Measurements from ENCODE around the gene ECE1.
"Not testable (repeated sequence)": the region's sequence is repeated elsewhere in the genome, so short reads cannot be mapped to it uniquely, and the experiment has no call there.

The ECE1 gene

GRCh38 chr1:21246905-21247642, 43.2 kb downstream of the ECE1 start:
- DNase-seq, result no peak

GRCh38 chr1:21245688-21246229, 44.5 kb downstream of the ECE1 start:
- DNase-seq, result no peak

DNA sequence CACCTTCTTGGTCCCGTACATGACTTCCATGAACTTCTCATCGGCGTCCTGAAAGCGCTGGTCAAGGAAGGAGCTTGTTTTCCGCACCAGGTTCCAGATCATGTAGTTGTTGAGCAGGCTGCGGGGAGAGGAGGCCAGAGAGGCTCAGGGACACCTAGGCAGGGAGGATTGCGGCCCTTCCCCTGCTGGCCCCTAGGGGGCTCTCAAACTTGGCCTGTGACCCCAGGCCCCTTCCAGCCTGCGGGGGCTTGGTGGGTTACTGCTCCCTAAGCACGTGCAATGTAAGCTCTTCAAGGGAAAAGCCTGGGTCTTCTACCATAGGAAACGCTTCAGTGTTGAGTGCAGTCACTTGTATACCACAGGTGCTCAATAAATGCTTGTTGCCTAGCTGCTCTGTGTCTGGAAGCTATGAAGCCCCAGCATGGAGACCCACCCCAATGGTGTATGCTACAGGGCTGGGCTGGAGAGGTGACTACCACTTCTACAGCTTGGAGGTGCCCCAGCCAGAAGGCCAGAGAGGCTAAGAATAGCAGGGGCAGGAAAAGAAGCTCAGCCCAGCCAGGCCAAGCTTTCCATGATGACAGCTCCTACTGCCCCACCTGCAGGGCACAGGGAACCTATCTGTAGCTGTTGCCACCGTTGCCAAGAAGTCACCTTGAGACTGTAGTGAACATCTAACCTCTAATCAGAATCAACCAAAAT, 45.1 kb downstream of the ECE1 start:
- no peak for DNase-seq

DNA sequence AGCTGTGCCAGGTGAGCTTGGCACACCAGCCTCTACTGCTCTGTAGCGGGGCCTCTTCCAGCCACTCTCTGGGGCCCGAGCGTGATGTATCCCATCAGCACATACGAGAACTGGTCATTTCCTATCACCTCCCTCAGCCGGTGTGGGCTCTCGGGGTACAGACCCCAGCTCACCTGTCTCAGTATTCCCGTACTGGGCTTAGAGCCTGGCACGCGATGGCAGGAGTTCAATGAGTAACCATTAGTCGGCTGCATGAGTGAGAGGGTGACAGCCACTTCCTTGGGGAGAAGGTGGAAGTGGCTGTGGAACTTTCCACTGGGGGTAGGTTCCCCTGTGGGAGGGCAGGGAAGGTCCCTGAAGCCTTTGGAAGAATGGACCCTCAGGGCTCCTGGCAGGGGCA, 46.1 kb downstream of the ECE1 start:
- DNase-seq, result no peak

DNA sequence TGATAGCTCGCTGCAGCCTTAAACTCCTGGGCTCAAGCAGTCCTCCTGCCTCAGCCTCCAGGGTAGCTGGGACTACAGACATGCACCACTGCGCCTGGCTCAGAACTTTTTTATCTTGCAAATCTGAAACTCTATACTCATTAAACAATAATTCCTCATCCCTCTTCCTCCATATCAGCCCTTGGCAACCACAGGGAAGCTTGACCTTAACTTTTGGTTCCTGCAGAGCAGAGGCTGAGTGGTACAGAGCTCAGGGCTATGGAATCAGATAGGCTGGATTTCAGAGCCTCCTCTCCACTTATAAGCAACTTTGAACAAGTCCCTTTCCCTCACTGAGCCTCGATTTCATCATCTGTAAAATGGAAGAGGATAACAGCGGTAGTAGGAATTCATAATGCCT, 47.4 kb downstream of the ECE1 start:
- no peak for DNase-seq

GRCh38 chr1:21241771-21242581, 48.3 kb downstream of the ECE1 start:
- DNase-seq, result no peak

GRCh38 chr1:21240706-21241105, 49.6 kb downstream of the ECE1 start:
- no peak for DNase-seq

DNA sequence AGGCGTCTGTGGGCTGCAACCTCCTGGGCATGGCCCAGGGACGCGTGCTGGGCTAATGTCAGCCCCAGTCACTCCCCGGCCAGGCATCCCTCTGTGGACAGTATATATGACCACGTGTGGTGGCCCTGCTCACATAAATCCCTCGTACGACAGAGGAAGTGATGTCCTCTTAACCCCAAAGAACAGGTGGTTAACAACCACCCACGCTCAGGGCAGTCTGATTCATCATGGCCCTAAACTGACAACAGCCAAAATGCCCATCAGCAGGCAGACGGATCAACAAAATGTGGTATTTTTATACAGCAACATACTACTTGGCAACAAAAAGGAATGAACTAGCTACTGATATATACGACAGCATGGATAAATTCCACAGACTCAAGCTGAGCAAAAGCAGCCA, 51.0 kb downstream of the ECE1 start:
- DNase-seq, result no peak

DNA sequence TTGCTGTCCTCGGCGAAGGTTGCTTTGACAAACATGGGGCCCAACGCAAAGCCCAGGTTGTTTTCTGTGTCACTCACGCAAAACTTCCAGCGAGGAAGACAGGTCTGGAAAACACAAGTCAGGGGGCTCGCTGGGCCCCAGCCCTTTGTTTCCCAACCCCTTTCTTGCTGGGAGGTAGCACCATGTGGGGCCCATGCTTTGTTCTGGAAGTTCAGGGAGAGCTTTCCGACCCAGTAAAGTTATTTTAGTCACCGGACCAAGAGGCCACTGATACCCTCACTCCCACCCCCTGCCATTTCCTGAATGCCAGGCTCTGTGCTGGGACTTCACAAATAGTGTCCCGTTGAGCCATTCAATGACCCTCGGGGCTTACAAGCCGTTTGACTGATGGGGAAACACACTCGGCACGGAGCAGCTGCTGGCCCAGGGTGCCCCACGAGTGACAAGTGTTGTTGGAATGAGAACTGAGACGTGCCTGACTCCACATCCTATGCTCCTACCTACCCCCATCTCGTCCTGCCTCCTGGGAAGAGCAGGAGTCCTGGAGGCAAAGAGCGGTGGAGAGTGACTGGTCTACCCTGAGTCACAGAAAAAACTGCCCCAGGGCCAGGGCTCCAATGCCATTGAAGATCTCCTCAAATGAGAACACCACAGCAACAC, 52.0 kb downstream of the ECE1 start:
- no peak for DNase-seq

GRCh38 chr1:21237446-21238088, 52.7 kb downstream of the ECE1 start:
- no peak for DNase-seq

DNA sequence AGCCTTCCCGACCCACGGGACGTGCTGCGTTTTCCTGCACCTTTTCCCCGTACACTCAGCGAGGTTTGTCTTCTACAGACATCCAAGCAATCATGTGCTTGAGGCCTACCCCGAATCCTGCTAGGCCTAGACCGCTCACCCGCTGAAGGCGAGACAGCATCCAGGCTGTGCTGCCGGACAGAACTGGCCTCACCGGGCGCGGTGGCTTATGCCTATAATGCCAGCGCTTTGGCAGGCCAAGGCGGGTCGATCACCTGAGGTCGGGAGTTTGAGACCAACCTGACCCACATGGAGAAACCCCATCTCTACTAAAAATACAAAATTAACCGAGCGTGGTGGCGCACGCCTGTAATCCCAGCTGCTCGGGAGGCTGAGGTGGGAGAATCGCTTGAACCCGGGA, 54.1 kb downstream of the ECE1 start:
- DNase-seq, result no peak

GRCh38 chr1:21234779-21235178, 55.5 kb downstream of the ECE1 start:
- no peak for DNase-seq

DNA sequence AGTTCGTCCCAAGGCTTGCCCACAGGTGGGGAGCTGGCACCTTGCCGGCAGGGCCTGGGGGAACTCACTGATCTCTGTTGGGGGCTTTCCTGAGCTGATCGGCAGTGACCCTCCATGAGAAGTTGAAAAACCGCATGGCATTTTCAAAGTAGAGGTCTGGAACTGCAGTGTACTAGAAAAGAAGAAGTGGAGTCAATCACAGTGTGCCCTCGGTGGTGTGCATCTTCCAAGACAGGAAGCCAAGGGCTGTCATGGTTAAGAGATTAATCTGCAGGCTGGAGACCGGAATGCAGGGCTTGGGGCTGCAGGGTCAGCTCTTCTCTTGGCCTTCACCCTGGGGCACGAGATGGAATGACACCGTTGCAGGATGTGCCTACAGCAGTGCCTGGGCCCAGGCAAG, 56.8 kb downstream of the ECE1 start:
- DNase-seq, result no peak

GRCh38 chr1:21232044-21232443, 58.2 kb downstream of the ECE1 start:
- DNase-seq, result peak; percentile 2 to 38

- DNase-seq, result no peak
These were observed 60.8 kb downstream of the ECE1 start for GRCh38 chr1:21229246-21230000.

GRCh38 chr1:21228224-21228623, 62.0 kb downstream of the ECE1 start:
- DNase-seq, result not testable (repeated sequence)

- no peak for DNase-seq
These were observed 65.2 kb downstream of the ECE1 start for GRCh38 chr1:21225065-21225464.

DNA sequence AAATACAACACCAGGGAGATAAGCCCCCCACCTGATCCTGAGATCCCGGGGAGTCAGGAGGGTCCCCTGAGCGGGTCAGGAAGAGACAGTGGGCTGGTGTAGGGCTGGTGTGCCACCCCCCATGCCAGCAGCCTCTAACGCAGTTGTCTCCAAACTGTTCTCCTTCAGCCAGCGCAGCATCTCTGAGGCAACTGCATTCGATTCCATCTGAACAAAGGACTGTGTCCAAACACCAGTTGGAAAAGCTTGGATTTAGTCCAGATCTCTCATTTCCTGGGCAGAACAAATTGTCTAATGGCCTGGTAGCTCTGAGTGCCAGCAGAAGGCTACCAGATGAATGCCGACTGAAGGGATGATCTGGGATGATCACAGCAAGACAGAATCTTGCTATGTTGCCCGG, 69.4 kb downstream of the ECE1 start:
- DNase-seq, result no peak

- DNase-seq, result no peak
These were observed 70.6 kb downstream of the ECE1 start for GRCh38 chr1:21219674-21220073.

DNA sequence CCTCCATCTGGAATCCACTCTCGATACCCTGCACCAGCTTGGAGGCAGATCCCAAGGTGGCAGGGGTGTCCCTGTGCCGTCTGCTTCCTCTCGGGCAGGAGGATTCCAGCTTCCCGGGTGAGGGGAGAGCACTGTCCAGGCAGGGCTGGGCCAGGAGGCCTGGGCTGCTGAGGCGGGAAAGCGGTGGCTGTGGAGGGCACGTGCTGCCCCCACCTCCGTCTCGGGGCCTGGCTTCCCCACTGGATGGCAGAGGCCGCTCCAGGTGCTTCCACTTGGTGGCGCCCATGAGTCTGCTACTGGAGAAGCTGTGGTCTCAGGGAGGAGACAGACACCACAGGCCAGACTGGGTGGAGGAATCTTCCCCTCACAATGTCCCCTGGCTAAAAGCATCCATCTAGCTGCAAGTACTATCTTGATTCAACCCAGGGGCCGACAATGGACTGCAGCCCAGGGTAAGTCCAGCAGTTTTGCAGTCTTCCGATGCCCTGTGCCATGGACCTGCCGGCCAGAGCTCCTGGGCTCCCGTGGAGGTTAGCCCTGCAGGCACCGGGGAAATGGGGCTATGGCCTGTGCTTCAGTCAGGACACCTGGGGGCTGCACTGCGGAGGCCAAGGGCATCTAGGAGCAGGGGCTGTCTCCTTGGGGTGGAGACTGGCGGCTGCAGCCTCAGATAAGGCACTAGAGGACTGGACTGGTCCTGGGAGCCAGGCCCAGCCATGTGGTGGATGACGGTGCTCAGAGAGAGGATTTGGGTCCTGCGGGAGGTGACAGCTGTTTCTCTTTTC, 72.3 kb downstream of the ECE1 start:
- DNase-seq, result no peak
